ENCODE results near the gene MORN4.
"Not testable (repeated sequence)": the region's sequence is repeated elsewhere in the genome, so short reads cannot be mapped to it uniquely, and the experiment has no call there.

Gene MORN4

GRCh38 chr10:97578171-97578844 is 55.0 kb downstream of the MORN4 start:
- TF ChIP-seq ZFX (IDR thresholded peaks at IDR 0.05; ENCODE audit: borderline replicate concordance) = no peak
- no peak for TF ChIP-seq CTCF (IDR thresholded peaks at IDR 0.05)
- H3K27ac ChIP-seq = no peak overlapping the region

DNA sequence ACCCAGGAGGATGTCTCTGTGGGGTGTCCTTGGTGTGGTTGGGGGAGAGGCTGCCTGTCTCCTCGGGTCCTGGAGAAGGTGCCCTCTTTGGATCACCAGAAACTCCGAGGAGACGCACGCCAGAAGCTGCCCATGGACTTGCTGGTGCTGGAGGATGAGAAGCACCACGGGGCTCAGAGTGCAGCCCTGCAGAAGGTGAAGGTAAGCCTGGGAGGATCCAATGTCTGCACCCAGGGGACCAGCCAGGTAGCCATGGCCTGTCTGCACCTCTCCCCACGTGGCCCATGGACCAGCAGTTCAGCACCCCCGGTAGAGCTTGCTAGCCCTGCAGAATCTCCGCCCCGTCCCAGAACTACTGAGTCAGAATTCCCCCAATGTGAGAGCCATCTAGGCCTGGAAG is 55.6 kb downstream of the MORN4 start:
- H3K27ac ChIP-seq = no peak overlapping the region
- TF ChIP-seq CTCF (IDR thresholded peaks at IDR 0.05) = no peak
- TF ChIP-seq ZFX (IDR thresholded peaks at IDR 0.05; ENCODE audit: borderline replicate concordance) = no peak

DNA sequence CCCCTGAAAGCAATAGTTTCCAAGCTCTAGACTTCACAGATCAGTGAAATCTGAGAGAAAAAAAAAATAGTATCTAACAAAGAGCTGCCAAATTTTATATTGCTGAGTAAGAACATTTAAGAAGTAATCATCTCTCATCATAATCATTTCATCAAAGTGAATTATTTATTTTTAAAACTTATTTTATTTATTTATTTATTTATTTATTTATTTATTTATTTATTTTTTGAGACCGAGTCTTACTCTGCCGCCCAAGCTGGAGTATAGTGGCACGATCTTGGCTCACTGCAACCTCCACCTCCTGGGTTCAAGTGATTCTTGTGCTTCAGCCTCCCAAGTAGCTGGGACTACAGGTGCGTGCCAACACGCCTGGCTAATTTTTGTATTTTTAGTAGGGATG is 56.8 kb downstream of the MORN4 start:
- H3K27ac ChIP-seq = not testable (repeated sequence)

DNA sequence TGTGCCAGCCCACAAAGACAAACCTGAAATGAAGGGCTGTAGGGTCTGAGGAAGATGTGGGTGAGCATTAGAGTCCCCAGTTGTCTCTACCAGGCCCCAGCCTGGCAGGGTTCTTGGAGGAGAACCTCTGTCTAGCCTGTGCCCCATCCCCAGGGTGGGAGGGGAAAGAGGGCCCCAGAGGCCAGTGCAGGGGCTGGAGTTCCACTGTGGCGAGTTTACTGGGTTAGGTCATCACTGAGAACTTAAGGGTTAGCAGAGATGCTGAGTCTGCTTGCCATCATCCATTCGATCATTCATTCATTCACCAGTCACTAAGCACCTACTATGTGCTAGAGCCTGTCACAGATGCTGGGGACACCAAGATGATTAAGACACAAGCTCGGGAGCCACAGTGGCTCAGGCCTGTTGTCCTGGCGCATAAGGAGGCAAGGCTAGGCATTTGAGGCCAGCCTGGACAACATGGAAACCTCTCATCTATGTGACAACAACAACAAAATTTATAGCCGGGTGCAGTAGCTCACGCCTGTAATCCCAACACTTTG is 58.1 kb downstream of the MORN4 start:
- peak overlapping the region; percentile 27; the same call in 1 of the 2 replicates for H3K27ac ChIP-seq
- TF ChIP-seq CTCF (IDR thresholded peaks at IDR 0.05) (no peak), ZFX (IDR thresholded peaks at IDR 0.05; ENCODE audit: borderline replicate concordance) (no peak)

DNA sequence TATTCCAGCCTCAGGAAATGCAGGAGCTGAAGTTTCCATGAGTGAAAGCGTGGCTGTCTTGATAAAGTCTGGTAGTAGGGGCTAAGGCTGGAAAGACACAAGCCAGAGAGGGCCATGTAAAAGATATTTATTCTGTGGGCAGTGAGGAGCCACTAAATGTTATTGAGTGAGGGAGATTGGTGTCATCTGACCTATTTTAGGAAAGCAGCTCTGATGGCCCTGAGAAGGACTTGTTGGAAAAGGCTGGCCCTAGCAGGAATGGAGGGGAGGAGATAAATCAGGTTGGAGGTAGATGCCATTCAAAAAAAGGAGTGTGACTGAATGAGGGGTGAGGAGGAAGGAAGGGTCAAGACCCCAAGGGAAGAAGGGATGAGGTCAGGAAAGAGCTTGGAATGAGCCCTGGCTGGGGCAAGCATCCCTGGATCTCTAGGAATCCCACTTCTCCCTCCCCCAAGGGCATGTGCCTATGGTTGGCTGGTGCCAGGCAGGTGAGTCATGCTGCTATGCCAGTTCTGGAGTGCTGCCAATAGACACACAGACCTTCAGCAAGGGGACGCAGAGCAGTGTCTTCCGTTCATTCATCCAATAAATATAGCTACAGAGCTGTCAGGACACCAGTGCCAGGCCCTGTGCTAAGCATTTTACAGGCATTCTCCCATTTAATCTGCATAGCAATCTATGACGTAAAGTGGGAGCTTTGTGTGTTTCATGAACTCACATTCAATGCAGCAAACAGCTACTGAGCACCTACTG is 58.8 kb downstream of the MORN4 start:
- H3K27ac ChIP-seq = peak overlapping the region; percentile 27; the same call in 1 of the 2 replicates
- TF ChIP-seq ZFX (IDR thresholded peaks at IDR 0.05; ENCODE audit: borderline replicate concordance) (no peak), CTCF (IDR thresholded peaks at IDR 0.05) (no peak)

GRCh38 chr10:97573672-97574071 is 59.6 kb downstream of the MORN4 start:
- TF ChIP-seq CTCF (IDR thresholded peaks at IDR 0.05) (no peak), ZFX (IDR thresholded peaks at IDR 0.05; ENCODE audit: borderline replicate concordance) (no peak)
- no peak overlapping the region for H3K27ac ChIP-seq

DNA sequence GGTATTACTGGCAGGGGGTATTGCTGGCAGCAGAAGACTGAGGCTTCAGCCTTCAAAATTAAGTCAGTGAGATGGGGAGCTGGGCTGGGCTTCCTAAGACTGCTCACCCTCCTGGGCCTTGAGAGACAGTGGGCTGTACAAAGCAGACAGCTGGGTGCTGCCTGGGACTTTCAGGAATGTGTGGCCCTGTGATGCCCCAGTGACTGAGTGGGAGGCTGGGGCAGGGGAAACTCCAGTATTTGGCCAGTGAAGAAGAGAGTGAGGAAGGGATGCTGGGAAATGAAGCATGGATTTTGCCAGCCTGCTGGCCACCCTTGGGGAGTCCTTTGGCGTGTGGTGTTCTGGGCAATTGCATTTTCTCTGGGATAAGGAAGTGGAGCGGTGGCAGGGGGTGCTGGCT is 60.3 kb downstream of the MORN4 start:
- no peak overlapping the region for H3K27ac ChIP-seq

More for the DNA sequence above, 60.3 kb downstream of the MORN4 start:
- TF ChIP-seq CTCF (IDR thresholded peaks at IDR 0.05) = no peak
- TF ChIP-seq ZFX (IDR thresholded peaks at IDR 0.05; ENCODE audit: borderline replicate concordance) = no peak

All from 22Rv1 (cell line).